IPS DF 19.7 (cell line): ENCODE measurements around the gene TSGA10IP.

Experiments
- DNase-seq: peaks from one replicate; pipeline ENCODE4 v3.0.0-alpha.2; 2013; ENCODE audit warnings: low read depth, low spot score

Gene TSGA10IP

DNA sequence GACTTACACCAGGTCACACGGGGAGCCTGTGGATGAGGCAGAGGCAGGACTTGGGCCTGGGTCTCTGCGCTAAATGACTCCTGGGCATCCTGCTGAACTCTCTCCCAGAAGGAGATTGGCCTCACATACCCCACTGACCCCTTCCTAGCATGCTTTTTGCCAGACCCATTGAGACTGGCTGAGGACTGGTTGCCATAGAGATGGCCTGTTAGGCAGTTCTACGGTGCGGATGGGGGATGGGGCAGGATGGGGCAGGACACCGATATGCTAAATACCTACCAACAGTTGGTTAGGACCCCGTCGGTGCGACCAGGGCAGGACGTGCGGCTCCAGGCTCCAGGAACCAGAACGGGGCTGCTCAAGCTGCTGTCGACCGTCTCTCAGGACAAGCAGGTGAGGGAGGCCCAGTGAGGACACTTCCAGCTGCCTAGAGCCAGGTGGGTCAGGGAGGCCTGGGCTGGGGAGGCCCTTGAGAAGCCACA, at the start of gene TSGA10IP:
TSGA10IP (plus strand) TSS at position 51 of the 482 bp plus-strand sequence; CDS start at position 247, 196 bp downstream.
- peak; percentile 63 for DNase-seq

- DNase-seq, result no peak
Observed at GRCh38 chr11:65895482-65895981, 49.7 kb upstream of the TSGA10IP start.

GRCh38 chr11:65896034-65896999, 49.0 kb upstream of the TSGA10IP start:
- DNase-seq, result no peak

- DNase-seq, result no peak
Observed at GRCh38 chr11:65897020-65897471, 48.2 kb upstream of the TSGA10IP start.

GRCh38 chr11:65898656-65899355, 46.5 kb upstream of the TSGA10IP start:
- DNase-seq, result no peak

DNA sequence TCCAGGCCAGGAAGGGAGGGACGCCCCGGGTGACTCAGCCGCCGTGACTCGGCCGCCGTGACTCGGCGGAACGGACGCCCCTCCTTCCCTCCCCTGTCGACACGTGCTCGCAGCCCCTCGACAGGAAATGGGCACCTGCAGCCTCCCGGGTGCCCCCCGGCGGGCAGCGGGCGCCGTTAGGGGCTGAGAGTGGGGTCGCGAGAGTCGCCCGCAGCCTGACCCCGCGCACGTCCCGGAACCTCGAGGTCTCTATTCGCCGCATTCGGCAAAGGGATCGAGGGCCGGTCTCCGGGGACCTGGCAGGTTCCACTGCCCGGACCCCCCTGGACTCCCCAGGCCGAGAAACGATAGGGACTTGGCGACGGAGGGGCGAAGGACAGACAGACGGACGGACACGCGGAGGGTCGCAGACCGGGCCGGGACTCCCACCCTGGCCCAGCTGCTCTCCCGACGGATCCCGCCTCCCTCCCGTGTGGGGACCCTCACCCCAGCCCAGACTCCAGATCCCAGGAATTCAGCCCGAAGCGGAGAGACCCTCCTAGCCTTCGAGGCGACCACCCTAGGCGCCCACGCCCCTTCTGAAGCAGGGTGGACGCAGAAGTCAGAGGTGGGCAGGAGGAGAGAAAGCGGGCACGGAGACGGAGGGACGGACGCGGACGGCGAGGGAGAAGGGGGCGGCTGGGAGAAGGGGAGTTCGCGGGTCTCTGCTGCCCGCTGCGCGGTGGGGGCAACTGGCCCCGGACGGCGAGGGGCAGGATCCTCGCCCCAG, 45.7 kb upstream of the TSGA10IP start:
- no peak for DNase-seq

DNA sequence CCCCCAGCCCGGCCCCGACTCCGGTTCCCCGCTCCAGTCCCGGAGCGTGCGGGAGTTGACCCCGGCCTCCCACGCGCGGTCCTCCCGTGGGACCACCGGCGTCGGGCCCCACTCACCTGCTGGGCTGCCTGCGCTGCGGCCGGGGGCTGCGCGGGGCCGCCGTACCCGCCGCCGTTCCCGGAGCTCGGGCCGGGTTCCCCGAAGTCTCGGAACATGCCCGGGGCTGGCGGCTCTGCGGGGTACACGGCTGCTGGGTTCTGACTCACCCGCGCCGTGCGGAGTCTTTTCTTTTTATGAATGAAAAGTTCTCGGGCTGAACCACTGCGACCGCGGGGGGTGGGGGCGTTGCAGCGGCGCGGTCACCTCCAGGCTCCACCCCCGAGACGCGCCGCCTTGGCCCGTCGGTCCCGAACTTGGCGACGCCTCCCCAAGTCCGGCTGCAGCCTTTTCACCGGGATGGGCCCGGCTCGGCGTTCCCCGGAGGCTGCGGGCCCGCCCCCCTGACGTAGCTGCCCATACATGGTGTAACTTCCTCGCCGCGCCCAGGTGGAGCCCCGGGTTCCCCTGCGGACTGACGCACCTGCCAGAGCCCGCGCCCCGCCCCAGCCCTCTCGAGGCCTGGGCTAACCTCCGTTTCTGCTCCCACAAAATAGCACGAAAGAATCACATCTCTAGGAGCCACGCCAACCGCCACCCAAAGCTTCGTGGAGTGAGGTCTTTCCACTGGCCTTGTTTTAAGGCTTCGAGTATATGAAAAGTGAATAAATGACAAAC, 45.0 kb upstream of the TSGA10IP start, which contains the start of gene FOSL1:
FOSL1 (minus strand) TSS at position 264 of the 774 bp plus-strand sequence; CDS start at position 215, 49 bp downstream.
- peak; percentile 75 for DNase-seq

GRCh38 chr11:65900899-65901180, 44.4 kb upstream of the TSGA10IP start:
- DNase-seq, result no peak

DNA sequence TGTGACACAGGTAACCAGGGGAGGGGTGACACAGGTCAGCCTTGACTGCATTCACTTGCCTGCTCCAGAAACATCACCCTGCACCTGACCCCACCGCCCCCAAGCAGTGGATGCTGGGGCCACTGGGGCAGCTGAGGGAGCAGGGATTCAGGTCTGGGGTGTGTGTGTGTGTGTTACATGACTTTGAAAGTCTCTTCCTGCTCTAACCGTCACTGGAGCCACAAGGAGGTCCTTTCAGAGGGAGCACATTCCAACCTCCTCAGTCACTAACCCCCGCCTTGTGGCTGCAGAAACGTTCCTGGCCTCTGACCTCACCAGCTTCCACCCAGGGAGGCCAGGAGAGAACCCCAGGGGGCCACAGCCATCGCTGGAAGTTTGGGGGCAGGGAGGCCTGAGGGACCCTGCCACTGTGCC, 42.2 kb upstream of the TSGA10IP start:
- no peak for DNase-seq

DNA sequence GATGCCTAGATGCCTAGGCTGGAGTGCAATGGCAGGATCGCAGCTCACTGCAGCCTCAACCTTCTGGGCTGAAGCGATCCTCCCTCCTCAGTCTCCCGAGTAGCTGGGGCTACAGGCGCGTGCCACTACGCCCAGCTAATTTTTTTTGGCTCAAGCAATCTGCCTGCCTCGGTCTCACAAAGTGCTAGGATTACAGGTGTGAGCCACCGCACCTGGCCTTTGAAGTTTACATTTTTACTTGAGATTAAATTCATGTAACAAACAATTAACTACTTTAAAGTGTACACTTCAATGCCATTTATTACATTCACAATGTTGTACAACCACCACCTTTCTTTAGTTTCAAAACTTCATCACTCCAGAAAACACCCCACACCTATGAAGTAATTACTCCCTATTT, 41.6 kb upstream of the TSGA10IP start:
- DNase-seq, result no peak

- DNase-seq, result no peak
Observed at GRCh38 chr11:65906602-65907001, 38.7 kb upstream of the TSGA10IP start.

GRCh38 chr11:65907878-65908277, 37.4 kb upstream of the TSGA10IP start:
- no peak for DNase-seq

DNA sequence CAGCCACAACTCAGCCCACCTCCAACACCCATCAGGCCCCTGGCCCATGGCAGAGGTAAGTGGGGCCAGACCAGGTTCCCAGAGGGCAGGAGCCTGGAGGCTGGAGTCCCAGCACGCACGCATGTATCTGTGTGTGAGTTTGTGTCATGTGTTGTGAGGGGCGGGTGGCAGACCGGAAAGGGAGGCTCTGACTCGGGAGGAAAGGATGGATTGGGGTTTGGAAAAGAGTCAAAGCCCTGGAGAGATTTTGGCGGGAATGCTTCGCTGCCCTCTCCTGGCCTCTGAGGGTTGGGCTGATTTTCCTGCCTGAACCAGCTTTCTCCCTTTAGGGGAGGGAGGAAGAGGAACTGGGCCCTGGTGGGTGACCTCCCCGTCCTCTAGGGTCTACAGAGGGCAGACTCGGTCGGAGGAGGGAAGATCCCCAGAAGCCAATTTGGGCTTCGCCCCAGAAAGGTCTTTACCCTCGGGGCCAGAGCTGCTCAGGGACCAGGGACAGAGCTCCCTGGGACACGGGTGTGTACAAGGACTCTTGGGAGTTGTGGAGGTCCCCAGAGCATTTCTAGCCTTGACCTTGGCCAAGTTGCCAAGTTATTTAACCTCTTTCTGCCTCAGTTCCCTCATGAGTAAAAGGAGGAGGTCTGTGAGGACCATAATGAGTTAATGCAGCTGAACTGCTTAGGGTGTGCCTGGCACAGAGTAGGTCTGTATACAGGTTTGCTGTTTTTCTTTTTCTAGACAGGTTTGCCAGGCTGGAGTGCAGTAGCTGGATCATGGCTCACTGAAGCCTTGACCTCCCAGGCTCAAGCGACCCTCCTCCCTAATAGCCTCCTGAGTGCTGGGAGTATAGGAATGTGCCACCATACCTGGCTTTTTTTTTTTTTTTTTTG, 33.4 kb upstream of the TSGA10IP start:
- DNase-seq, result no peak

GRCh38 chr11:65912845-65913244, 32.4 kb upstream of the TSGA10IP start:
- DNase-seq, result no peak

DNA sequence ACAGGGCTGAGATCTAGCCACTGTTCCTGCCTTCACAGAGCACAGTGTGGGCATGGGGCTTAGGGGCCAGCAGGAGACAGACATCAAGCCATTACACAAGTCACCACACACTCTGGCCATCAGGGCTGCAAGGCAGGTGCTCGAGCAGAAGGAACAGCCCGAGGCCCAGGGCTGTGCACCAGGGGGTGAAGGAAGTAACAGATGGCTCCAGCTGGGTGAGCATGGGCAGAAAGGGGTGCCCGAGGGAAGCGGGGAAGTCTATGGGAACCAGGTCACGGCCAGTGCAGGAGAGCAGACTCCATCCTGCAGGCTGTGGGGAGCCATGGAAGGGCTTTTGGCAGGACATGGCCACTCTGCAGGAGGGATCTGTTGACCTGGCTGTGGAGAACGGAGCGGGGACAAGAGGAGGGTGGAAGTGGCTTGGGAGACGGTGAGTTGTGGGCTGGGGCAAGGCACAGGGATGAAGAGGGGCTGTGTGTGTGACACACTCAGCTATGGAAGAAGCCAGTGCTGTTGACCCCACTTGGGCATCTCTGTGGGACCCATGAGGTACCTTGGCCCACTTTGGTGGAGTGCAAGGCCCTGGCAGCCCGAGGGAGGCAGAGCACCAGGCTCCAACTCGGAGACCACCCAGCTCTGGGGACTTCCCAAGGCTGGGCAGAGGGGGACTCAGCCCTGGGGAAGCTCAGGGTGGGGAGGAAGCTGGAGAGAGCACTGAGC, 30.0 kb upstream of the TSGA10IP start:
- no peak for DNase-seq

DNA sequence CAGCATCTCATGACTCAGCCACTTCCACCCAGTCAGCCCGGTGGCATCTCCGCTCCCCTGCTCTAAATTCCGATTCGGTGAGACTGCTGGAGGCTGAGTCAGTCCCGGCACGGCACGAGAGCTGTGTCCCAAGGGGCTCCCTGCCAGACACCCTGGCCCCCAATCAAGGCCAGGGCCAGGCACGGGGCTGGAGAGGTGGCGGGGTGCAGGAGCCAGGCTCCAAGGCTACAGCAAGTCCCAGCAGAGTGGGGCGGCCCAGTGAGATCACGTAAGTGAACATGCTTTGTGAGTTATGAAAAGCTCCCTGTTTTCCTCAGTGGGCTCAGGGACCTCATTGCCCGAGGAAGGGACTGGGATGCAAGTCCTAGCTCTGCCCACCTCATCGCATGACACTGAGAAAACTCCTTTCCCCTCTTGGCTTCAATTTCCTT, 29.4 kb upstream of the TSGA10IP start:
- DNase-seq, result no peak

GRCh38 chr11:65916391-65916790, 28.9 kb upstream of the TSGA10IP start:
- no peak for DNase-seq

DNA sequence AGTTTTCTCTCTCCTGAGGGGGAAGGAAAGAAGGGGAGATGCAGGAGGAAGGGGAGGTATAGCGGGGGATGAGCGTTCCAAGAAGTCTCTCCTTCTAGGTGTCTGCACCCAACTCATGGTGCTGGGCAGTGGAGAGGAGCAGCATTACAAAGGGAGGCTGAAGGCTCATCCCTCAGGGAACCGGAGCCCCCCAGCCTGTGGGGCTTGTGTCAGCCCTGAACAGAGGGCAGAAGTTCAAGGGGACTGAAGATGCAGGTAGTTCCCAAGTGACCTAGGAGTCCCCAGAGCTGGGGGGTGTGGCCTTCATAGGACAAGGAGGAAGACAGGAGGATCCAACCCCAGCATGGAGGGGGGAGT, 28.2 kb upstream of the TSGA10IP start:
- DNase-seq, result no peak
